Activated CD4-positive, CD25-positive, alpha-beta regulatory T cell (primary cell): ENCODE data around the gene PROSER3.
"Not testable (repeated sequence)": the region's sequence is repeated elsewhere in the genome, so short reads cannot be mapped to it uniquely, and the experiment has no call there.

Experiments
- DNase-seq, 4 experiments: peaks; one replicate each; lab custom pipeline; 2025; lab: John Stamatoyannopoulos, UW

The PROSER3 gene

GRCh38 chr19:35722461-35722860, 35.5 kb upstream of the PROSER3 start:
- no peak for DNase-seq

- DNase-seq = no peak
These were observed 35.1 kb upstream of the PROSER3 start for GRCh38 chr19:35722897-35723296.

GRCh38 chr19:35723671-35724070, 34.3 kb upstream of the PROSER3 start:
- no peak for DNase-seq

- not testable (repeated sequence) for DNase-seq
These were observed 33.8 kb upstream of the PROSER3 start for GRCh38 chr19:35724132-35724531.

GRCh38 chr19:35724560-35724959, 33.4 kb upstream of the PROSER3 start:
- no peak for DNase-seq

- no peak for DNase-seq
These were observed 32.6 kb upstream of the PROSER3 start for GRCh38 chr19:35725216-35725861.

GRCh38 chr19:35727053-35727955, 30.7 kb upstream of the PROSER3 start:
- no peak for DNase-seq

GRCh38 chr19:35727956-35728706, 29.8 kb upstream of the PROSER3 start:
- DNase-seq = no peak

- no peak for DNase-seq
These were observed 29.0 kb upstream of the PROSER3 start for GRCh38 chr19:35729021-35729420.

GRCh38 chr19:35729763-35730162, 28.2 kb upstream of the PROSER3 start:
- DNase-seq = no peak

GRCh38 chr19:35730326-35730725, 27.6 kb upstream of the PROSER3 start:
- DNase-seq = no peak

- DNase-seq = no peak
These were observed 26.6 kb upstream of the PROSER3 start for GRCh38 chr19:35731353-35731752.

GRCh38 chr19:35731779-35732405, 26.1 kb upstream of the PROSER3 start:
- no peak for DNase-seq

- DNase-seq = no peak
These were observed 25.3 kb upstream of the PROSER3 start for GRCh38 chr19:35732540-35733179.

- DNase-seq = no peak
These were observed 24.5 kb upstream of the PROSER3 start for GRCh38 chr19:35733180-35734125.

- DNase-seq = no peak
These were observed 23.7 kb upstream of the PROSER3 start for GRCh38 chr19:35734273-35734672.

GRCh38 chr19:35734889-35735288, 23.1 kb upstream of the PROSER3 start:
- no peak for DNase-seq

GRCh38 chr19:35736913-35737886, 20.8 kb upstream of the PROSER3 start:
- no peak for DNase-seq
